ENCODE measurements around the gene DGKB.

DGKB gene

GRCh38 chr7:14902589-14903067 lies at the start of gene DGKB:
DGKB (minus strand) TSS chr7:14902751.
- no peak for DNase-seq (ENCODE audit: low read depth in 3 of 3)

DNA sequence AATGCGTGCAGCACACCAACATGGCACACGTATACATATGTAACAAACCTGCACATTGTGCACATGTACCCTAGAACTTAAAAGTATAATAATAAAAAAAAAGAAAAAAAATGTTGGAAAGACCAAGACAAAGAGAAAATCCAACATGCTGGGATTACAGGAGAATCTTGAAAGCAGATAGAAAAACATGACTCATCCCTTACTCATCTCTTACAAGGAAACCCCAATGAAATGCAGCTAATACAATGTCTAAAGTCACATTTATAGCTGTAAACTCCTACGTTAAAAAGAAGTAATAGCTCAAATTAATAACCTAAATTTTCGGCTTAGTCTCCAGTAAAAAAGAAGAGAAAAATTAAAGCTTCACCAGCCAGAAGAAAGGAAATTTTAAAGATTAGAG lies 47.5 kb upstream of the DGKB start:
- DNase-seq (ENCODE audit: low read depth in 3 of 3) = no peak

DNA sequence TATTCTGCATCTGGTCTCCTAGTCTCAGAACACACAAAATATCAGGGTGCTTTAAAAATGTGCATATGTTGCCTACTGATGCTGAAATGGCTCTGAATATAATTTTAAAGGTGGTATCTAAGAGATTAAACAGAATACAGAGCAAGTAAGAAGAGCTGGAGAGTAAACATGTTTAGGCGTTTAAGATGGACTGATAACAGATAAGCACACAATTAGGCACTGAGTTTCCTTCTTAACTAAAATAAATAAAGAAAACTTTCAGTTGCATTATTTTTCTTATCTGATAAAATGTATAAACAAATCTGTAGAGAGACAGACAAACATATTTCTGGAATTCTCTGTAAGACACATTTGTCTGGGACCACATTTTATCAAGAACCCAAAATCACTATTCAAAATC lies 35.6 kb upstream of the DGKB start:
- no peak for DNase-seq (ENCODE audit: low read depth in 3 of 3)

DNA sequence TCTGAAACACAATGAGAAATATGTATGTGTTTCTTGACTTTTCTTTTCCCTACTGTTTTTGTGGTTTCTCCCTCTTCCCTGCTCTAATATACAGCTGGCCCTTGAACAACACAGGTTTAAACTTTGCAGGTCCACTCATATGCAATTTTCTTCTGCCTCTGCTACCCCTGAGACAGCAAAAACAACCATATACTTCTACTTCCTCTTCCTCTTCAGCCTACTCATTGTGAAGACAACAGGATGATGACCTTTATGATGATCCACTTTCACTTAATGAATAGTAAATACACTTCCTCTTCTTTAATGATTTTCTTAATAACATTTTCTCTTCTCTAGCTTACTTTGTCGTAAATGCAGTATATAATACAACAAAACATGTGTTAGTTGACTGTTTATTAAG lies 35.0 kb upstream of the DGKB start:
- DNase-seq (ENCODE audit: low read depth in 3 of 3) = no peak

GRCh38 chr7:14936554-14936953 lies 34.0 kb upstream of the DGKB start:
- DNase-seq (ENCODE audit: low read depth in 3 of 3) = no peak

GRCh38 chr7:14934839-14935238 lies 32.3 kb upstream of the DGKB start:
- DNase-seq (ENCODE audit: low read depth in 3 of 3) = no peak

- no peak for DNase-seq (ENCODE audit: low read depth in 3 of 3)
Observed at GRCh38 chr7:14931511-14932215, 29.1 kb upstream of the DGKB start.

DNA sequence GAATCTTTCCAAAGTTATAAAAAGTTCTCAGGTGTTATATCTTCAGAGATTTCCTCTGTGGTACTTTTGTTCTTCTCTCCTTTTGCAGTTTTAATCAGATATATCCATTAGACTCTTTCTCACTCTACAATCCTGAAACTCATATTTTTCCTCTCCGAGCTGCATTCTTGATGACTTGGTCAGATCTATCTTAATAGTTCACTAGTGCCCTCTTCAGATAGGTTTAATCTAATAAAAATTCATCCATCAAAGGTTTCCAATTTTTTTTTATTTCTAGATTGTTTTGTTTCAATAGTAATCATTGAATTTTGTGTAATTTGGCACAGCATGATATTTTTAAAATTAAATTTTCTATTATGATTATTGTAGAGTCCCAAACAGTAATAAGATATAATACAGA lies 21.8 kb upstream of the DGKB start:
- DNase-seq (ENCODE audit: low read depth in 3 of 3) = no peak

DNA sequence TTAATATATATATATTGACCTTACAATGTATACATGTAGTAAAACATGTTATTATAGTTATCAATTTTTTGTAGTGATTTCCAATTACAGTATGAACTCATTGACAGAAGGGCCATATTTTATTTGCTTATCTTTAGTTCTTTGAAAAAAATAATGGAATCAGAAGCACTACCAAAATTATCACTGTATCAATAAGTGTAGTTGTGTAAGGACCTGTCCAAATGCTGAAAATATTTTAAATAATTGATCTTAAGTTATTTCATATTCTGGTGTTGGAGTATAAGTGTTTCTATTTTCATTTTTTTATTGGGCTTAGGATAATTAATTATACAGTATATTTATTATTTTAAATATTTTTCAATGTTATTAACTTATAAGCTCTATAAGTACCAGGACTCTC lies 8.5 kb upstream of the DGKB start:
- DNase-seq (ENCODE audit: low read depth in 3 of 3) = no peak

DNA sequence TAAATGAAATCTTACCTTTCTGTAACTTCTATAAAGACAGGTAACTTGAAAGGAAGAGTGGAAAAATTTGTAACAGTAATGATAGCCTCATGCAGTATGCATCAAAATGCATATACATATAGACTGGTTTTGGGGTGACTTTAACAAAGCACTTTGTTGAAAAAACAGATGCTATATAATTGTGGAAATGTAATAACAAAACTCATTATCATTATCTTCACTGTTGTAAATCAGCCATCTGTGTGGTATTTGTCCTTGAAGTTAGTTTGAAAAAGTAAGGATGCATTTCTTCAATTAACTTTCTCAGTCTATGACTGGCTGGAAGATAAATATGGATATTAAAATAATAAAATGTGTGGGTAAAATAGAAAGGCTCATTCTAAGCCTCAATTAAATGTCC lies 6.1 kb upstream of the DGKB start:
- no peak for DNase-seq (ENCODE audit: low read depth in 3 of 3)

- DNase-seq (ENCODE audit: low read depth in 3 of 3) = no peak
Observed at GRCh38 chr7:14905764-14906163, 3.2 kb upstream of the DGKB start.

GRCh38 chr7:14900051-14900450 lies 2.5 kb downstream of the DGKB start:
- DNase-seq (ENCODE audit: low read depth in 3 of 3) = no peak

DNA sequence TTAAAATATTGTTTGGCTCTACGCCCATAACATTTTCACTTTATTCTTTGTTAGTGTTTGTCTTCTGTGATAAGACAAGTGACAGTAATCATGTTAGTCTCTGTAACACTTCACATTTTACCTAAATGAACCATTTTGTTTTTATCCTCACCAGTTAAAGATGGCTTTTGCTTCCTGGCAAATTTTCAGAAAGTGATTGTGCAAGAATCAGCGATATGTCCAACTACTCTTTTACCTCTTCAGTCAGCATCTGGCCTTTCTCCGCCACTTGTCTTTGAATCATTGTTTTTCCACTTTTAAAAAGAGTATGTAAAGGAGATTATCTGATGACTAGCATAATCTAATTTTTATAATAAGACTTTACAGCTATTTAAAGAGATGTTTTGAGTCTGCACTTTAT lies 3.5 kb downstream of the DGKB start:
- DNase-seq (ENCODE audit: low read depth in 3 of 3) = no peak

GRCh38 chr7:14896461-14896860 lies 6.1 kb downstream of the DGKB start:
- no peak for DNase-seq (ENCODE audit: low read depth in 3 of 3)

DNA sequence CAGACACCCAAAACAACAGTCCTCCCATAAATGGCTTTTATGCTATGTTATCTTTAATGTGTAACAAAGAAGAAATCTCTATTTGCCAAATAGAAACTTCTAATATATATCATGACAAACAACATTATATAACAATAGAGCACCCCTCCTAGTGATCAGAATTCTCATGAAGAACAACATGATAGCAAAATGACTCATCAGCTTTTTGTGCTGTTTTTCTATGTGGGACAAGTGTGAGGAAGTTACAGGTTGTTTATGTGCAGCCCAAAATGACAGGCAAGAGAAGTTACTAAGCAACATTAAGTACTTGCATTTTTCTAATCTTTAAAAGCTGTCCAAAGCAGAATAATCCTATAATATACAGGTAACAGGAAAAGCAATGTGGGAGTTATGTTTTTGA lies 7.7 kb downstream of the DGKB start:
- DNase-seq (ENCODE audit: low read depth in 3 of 3) = no peak

- no peak for DNase-seq (ENCODE audit: low read depth in 3 of 3)
Observed at GRCh38 chr7:14892961-14893360, 9.6 kb downstream of the DGKB start.

- DNase-seq (ENCODE audit: low read depth in 3 of 3) = no peak
Observed at GRCh38 chr7:14891289-14891688, 11.3 kb downstream of the DGKB start.

- DNase-seq (ENCODE audit: low read depth in 3 of 3) = no peak
Observed at GRCh38 chr7:14888962-14889361, 13.6 kb downstream of the DGKB start.

- no peak for DNase-seq (ENCODE audit: low read depth in 3 of 3)
Observed at GRCh38 chr7:14886533-14886932, 16.0 kb downstream of the DGKB start.

- no peak for DNase-seq (ENCODE audit: low read depth in 3 of 3)
Observed at GRCh38 chr7:14875941-14876587, 26.5 kb downstream of the DGKB start.

DNA sequence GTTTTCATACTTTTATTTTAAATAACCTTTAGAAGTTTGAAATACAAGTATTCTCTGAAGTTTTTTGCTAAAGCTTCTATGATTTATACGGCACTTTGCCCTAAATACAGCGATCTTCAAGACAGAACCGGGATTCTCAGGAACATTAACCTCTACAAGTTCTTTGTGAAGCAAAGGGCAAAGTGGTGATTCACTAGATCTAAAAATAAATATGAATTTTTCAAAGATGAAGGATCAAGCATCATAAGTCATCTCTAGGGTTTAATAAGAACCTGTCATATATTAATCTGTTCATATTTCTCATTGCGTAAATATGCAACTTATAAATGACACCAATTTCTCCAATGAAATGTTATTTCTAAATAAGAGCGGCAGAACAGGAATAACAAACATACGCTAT lies 30.7 kb downstream of the DGKB start:
- no peak for DNase-seq (ENCODE audit: low read depth in 3 of 3)

GRCh38 chr7:14870394-14870793 lies 32.2 kb downstream of the DGKB start:
- DNase-seq (ENCODE audit: low read depth in 3 of 3) = no peak

- DNase-seq (ENCODE audit: low read depth in 3 of 3) = no peak
Observed at GRCh38 chr7:14868937-14869336, 33.6 kb downstream of the DGKB start.

DNA sequence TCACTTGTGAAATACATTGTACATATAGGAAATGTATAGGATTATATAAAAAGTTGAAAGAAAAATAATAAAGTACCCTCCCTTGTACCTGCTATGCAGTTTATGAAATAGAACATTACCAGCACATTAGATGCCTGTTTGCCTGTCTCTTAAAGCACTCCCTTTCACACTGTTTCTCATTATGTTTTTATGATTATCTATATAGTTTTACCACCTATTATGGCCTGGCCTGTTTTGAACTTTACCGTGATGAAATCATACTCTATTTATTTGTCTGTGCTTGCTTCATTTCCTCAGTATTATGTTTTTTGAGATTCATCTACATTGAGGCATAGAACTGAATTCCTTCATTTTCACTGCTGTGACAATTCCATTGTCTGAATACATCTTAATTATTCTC lies 41.1 kb downstream of the DGKB start:
- DNase-seq (ENCODE audit: low read depth in 3 of 3) = no peak

Data from stimulated activated CD4-positive, alpha-beta T cell treated with anti-CD3 and anti-CD28 coated beads, TNF-alpha, amount 100 ng/mL, for 48 hours (primary cell).